HG02623 (cell line): ENCODE measurements around the gene JAK3.

Experiments used
- ATAC-seq: cut with Tn5 transposase; IDR thresholded peaks from one replicate; pipeline ENCODE4 v1.9.1; 2021; ENCODE audit warnings: moderate library complexity; ENCODE audit not compliant: unreplicated experiment

Gene JAK3

DNA sequence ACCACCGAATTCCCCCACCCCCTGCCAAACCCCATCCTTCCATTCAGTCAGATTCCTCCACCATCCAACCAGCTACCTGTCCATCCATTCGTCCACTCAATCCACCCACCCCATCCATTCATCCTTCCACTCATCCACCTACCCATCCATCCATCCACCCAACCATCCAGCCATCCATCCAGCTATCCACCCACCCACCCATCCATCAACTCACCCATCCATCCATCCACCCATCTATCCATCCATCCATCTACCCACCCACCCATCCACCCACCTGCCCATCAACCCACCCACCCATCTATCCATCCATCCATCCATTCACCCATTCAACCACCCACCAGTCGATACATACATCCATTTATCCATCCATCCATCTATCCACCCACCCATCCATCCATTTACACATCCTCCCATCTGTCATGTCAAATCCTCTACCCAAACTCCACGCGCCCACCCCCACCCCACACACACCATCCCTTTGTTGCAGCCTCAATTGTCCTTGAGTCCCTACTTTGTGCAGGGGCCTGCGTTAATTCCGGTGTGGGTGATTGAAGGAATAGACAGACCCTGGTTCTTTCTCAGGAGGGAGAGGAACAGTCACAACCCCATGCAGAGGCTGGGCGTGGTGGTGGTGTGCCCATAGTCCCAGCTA is 18.7 kb upstream of the JAK3 start:
- ATAC-seq = no peak

DNA sequence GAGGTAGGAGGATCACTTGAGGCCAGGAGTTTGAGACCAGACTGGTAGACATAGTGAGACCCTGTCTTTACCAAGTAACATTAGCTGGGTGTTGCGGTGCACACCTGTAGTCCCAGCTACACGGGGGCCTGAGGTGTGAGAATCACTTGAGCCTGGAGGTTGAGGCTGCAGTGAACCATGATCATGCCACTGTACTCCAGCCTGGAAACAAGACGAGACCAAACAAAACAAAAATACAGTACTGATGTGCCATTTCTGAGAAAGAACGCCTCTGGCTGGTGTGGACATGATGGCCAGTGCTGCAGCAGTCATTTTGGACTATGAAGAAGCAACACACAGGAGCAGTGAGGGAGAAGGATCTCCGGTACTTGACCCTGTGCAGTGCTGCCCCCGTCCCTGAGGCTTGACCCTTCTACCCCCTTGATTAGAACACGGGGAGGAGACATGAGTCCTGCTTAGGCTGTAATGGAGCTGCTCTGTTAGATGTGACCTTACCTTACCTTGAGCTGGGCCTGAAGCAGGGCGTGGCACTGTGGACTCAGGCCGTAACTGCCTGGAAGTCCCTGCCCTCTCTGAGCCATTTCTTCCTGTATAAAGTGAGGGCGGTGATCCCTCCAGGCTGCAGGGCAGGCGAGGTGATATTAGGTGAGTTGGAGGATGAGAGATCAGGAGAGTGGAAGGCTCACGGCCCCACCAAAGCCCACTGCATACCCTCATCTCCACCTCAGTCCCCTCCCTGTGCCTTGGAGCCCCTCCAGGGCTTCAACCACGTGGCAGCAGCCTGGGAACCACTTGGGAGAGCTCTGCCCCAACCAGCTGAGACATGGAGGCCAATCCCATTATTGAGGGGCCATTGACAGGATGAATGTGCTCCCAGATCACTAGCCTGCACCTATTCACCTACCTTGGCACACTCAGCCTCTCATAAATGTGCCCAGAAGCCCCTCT is 17.9 kb upstream of the JAK3 start:
- no peak for ATAC-seq

DNA sequence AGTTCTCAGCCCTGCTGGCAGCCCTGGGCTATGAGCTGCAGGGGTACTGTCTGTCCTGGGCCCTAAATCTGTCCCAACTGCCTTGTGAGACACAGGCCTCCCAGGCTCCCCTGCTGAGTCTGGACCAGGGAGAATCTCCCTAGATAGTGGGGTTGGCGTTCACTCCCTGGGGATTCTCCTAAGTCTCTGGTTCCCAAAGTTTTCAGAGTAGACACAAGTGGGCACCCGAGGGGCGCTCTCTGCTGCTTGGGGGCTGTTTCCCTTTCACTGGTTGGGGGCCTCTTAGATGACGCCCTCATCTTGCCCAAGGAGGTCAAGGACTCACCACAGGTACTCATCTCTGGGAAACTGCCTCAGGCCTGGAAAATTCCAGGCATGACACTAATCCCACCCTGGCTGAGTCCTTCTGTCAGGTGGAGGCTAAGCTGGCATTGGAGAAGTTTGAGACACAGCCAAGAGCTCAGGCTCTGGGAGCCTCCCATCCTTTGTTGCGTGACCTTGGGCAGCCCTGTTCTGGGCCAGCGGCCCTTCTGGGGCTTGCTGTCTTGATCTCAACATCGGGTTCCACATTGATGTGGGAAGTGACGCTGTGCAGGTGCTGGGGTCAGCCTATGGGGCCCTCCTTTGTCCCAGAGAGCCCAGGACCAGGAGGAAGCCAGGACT is 15.9 kb upstream of the JAK3 start:
- ATAC-seq = no peak

DNA sequence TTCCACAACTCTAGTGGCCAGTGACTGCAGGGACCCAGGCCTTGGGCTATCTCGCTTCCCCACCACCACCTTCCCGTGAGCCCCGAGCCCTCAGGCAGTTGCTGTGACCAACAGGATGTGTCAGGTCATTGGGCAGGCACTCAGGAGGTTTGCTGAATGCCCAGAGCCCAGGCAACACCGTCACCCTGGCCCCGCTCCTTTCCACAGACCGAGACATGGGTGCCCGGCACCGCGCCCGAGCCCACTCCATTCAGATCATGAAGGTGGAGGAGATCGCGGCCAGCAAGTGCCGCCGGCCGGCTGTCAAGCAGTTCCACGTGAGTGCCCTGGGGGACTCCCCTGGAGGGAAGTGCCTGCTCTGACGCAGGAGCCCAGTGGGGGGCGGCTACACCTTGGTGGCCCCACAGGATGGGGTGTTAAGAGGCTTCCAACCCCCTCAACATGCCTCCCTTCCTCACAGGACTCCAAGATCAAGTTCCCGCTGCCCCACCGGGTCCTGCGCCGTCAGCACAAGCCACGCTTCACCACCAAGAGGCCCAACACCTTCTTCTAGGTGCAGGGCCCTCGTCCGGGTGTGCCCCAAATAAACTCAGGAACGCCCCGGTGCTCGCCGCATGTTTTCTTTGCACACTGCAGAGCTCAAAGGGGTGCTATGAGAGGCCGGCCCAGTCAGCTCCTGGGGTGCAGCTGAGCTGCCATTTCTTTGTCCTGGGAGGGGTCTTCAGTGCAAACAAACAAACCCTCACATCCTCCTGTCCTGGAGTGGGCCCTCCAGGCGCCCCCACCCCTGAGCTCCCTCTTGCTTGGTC is 15.1 kb upstream of the JAK3 start:
- no peak for ATAC-seq

DNA sequence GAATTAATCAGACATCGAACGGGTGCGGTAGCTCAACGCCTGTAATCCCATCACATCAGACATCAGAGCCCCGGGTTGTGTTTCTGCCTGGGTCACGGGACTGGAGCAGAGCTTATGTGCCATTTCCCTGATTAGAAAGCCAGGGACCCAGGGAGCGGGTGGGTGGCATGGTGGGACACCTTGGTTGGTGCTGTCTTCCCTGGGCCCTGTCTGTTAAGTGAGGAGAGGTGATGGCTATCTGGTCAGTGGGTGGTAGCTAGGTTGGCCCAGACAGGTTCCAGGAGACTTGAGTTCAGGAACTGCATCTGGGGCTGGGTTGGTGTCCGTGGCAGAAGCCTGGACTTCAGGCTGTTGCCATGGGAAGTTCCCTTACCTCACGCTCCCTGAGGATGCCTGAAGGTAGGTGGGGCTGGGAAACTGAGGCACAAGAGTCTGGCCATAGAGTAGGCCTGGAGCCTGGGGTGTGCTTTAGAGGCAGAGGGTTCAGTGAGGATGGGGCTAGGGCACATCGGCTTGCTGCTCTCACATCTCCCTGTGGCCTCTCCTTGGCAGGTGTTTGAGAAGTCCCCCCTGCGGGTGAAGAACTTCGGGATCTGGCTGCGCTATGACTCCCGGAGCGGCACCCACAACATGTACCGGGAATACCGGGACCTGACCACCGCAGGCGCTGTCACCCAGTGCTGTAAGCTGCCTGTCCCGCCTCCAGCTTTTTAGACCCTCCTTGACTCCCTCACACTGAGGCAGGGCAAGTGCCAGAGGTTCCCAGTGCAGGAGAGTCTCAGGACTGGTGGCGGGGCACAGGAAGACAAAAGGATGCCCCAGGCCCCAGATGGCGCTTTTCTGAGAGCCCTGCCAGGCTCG is 14.0 kb upstream of the JAK3 start:
- no peak for ATAC-seq

DNA sequence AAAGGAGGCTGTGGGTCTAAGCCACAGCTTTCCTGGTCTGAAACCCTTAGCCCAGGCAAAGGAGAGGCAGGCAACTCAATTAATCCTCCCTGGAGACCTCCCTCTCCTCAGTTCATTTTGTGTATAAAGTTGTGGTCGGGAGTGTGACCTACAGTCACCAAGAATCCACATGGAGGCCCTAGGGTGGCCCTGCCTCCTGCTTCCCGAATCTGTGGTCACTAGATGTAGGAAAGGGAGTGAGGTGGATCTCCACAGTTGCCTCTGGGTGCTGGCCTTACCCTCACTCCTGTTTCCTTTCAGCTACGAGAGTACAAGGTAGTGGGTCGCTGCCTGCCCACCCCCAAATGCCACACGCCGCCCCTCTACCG is 13.2 kb upstream of the JAK3 start:
- ATAC-seq = no peak

DNA sequence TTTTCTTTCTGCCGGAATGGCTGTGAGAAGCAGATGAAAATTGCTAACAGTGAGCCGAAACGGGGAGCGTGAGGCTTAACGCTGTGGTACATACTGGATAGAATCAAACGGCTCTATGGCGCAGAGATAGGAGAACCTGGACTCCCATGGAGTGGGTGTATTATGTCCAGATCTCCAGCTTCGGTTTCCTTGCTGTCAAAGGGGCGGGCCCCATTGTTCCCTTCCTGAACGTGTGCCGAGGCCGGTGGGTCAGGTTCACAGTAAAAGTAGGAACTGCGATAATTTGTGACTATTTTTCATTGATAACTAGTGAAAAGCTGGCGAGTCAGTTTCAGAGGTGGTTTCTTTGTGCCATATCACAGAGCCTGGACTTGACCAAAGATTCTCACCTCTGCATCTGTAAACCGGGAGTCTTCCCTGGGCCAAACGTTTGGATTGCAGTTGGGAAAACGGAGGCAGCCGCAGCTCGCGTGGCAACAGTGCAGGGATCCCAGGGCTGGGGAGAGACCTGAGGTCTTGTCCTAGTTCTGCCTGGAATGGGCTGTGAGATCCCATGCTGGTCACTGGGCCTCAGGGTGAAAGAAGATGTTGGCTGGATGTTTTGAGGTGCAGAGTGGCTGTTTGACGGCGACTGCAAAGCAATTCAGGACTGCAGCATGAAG is 12.7 kb upstream of the JAK3 start:
- ATAC-seq = no peak

DNA sequence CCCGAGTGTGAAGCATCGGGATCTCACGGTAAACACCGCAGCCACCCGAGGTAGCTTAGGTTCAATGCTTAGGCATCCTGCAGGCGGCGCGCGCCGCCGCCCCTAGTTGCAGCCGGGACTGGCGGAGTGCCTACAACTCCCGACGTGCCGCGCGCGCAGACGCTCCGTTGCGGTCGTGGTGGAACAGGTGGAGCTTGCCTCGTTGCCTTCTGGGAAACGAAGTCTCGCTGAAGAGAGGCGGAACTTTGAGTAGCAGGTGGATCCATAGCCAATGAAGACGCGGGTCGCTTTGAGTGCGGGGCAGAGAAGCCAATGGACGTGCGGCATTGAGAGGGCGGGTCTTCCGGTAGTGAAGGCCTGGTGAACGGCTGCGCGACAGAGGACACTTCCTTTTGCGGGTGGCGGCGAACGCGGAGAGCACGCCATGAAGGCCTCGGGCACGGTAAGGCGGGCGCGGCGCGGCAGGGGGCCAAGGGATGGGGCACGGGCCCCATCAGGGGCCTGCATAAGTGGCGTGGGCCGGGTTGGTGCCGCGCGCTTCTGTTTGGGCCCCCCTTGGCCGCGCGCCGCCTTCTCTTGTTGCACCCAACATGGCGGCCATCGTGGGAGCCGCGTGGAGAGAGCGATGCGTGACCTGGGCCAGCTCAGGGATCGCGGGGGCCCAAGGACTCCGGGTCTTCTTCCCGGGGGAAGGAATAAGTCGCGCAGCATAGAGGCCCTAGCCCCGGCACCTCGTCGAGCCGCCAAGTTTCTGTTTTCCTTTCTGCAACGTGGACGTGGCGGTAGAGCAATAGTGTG is 11.9 kb upstream of the JAK3 start, which contains the start of gene RPL18A:
Gene RPL18A, plus strand, starts transcription at position 378 of the 798 bp plus-strand sequence. Its CDS starts 47 bp downstream, at position 425.
- ATAC-seq = peak; percentile 91

DNA sequence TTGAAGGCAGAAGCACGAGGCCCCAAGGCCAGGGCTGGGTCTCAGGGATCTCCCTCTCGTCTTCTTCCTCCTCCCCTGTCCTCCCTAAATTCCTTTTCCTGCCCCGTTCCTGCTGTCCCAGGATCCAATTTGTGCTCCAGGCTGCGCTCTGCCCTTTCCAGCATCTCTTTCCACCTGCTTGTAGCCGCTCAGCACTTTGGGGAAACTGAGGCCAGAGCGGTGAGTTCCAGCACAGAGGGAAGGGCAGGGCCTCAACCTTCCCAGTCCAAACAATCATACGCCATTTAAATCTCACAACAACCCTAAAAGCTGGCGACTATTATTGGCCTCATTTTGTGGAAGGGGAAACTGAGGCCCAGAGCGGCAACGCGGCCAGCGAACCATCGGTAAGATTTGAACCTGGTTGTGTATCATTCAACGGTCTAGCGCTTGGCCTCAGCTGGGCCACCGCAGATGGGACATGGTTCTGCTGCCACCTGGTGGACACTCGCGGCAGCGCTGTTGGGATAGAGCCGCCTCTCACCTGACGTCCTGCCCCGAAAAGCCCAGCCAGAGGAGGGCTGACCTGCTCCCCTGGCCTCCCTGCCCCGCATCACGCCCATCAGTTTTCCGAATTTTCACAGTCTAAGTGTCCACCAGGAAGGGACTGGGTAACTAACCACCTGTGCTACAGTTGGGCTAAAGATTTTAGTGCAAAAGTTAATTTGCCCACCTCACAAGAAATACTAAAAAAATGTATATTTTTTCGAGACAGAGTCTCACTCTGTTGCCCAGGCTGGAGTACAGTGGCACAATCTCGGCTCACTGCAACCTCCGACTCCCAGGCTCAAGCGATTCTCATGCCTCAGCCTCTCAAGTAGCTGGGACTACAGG is 7.7 kb upstream of the JAK3 start:
- no peak for ATAC-seq

DNA sequence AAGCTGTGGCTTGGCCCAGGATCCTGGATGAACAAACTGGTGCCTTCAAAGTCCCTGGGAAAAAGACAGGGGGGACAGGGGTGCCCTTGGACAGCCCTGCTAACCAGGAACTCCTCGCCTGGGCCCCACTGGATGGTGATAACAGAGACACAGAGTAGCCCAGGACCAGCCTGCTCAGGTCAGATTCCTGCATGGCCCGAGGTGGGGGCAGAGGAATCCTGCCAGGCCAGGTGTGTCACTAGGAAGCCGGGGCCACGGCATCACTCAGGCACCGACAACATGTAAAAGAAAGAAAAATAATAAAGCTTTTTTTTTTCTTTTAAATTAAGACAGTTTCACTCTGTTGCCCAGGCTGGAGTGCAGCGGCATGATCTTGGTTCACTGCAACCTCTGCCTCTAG is 6.3 kb upstream of the JAK3 start:
- no peak for ATAC-seq

DNA sequence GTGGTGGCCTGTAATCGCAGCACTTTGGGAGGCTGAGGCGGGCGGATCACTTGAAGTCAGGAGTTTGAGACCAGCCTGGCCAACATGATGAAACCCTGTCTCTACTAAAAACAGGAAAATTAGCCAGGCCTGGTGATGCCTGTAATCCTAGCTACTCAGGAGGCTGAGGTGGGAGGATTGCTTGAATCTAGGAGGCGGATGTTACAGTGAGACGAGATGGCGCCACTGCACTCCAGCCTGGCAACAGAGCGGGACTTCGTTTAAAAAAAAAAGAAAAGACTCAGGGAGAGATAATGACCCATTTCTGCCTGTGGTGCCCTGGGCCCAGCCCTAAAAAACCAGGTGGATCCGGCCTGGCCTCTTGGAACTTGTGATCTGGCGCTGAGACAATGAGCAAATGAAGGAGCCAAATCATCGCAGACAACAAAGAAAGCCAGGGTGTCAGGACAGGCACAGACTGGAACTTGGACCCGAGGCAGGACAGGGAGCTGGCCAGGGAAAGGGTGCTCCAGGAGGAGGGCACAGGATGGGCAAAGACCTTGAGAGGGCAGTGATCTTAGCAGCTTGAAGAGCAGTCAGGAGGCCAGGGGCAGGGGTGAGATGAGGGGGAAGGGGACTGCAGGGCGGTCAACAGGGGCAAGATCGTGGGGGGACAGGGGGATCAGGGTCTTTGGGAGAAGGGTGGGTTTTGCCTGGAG is 962 bp upstream of the JAK3 start:
- no peak for ATAC-seq

DNA sequence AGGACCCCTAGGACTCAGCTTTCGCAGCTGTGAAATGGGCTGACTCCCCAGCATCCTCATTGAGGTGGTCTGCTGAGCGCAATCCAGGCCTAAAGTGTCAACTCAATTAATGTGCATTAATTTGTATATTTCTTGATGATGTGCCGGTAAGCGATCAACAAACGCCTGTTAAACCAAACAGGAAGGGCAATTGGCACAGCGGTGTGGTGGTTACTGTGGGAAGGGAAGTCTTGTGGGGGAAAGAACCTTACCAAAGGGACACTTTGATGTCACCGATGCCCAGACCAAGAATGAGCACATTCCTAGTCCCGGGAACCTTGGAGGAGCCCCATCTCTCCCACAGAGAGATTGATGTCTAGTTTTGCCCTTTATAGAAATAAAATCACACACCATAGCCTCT is 1.6 kb downstream of the JAK3 start:
- no peak for ATAC-seq

DNA sequence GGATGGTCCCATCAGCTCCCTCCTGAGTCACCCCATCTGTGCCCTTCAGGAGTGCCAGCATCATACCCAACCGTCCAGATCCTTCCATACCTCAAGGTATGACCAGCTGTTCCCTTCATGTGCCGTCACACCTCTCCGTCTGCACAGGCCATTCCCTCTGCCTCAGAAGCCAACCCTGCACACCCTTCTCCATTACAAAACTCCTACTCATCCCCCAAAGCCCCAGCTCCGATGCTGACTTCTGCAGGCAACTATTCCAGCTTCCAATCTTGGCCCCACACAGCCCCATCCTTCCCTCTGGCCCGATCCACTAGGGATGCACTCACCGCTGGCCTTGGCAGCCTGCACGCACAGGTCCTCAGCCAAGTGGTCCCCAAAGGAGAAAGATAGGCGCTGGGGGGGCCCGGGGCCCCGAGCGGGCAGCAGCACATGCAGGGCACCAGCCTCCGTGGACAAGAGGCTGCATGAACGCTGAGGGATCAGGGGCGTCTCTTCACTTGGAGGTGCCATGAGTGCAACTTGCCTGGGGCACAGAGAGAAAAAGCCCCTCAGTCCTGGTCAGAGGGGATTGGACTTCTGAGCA is 3.8 kb downstream of the JAK3 start:
- ATAC-seq = no peak

DNA sequence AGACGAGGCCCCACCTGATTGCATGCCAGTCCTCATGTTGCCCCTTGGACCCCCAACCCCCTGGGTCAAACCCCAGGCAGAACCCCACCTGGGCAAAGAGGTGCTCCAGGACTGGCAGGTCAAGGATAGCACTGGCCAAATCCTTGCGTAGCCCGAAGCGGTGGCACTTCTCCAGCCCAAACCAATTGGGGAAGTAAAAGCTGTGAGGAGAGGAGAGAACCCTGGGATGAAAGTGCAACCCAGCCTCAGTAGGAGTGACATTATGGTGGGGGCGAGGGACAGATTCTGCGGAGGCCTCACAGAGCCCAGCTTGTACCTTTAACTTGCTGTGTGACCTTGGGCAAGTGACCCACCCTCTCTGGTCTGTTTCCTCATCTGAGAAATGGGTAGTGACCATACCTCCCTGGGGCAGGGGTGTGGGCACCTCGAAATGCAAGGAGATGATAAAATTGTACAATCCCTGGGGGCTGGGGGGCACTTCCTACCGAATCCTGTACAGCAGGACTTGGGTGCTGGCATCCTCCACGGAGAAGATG is 4.4 kb downstream of the JAK3 start:
- ATAC-seq = no peak

DNA sequence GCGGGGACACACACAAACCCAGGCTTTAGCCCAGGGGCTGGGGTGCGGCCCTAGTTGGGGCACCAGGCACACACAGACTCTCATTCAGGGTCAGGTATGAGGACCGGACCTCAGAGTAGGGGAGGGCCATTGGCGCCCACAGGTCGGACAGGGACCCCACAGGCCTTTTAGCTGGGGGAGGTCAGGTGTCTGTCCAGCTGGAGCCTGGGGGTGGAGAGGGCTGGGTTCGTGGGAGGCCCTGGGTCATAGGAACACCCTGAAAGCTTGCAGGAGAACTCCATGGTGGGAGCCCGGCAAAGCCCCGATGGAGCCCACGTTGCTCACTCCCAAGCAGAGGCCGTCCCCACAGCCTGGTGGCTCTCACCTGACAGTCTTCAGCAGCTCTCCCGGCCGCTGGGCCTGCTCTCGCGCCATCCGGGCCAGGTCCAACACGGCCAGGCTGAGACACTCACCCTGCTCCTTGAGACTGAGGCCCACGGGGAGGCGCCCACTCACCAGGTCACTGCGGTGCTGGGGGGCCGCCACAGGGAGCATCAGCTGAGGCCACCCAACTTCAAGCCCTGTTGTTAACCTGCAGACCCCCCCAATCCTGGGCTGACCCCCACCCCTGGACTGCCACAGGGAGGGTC is 5.0 kb downstream of the JAK3 start:
- no peak for ATAC-seq
